Measurements from ENCODE around the gene KLHL3.
"Not testable (repeated sequence)": the region's sequence is repeated elsewhere in the genome, so short reads cannot be mapped to it uniquely, and the experiment has no call there.

Gene KLHL3, protein sequence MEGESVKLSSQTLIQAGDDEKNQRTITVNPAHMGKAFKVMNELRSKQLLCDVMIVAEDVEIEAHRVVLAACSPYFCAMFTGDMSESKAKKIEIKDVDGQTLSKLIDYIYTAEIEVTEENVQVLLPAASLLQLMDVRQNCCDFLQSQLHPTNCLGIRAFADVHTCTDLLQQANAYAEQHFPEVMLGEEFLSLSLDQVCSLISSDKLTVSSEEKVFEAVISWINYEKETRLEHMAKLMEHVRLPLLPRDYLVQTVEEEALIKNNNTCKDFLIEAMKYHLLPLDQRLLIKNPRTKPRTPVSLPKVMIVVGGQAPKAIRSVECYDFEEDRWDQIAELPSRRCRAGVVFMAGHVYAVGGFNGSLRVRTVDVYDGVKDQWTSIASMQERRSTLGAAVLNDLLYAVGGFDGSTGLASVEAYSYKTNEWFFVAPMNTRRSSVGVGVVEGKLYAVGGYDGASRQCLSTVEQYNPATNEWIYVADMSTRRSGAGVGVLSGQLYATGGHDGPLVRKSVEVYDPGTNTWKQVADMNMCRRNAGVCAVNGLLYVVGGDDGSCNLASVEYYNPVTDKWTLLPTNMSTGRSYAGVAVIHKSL

DNA sequence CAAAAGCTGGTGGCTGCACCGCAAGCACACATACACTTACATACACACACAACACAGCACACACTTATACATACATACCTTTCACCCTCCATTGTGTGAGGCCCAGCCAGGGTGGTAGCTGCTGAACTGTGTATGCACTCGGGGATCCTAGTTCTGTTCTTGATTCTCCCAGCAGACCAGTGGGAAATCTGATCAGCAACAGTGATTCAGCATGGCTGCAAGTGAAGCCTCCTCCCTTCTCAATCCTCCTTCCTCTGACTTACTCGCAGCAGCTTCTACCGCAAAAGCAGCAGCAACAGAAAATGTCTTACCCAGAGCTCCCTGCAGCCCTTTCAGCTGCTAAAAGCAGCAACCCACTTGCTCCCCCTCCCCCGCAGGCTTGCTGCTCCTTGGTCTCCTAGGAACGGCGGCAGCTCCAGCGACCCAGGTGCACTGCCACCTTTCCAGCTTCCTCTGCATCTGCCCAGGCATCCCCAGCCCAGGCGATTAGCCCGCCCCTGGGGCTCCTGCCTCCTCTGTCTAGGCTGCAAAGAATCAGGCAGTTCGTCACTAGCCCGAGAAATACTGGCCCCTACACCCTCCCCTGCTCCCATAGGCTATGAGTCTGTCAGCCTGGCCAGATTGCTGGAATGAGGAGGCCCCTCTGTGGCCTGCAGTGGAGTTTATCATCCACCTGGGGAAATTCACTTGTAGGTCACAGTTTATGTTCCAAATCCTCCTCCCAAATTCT is at the start of gene KLHL3:
Gene KLHL3, minus strand, starts transcription at position 535 of the 730 bp plus-strand sequence. Its CDS starts 443 bp downstream, at position 92.
- DNase-seq (ENCODE audit: low read depth, low spot score): peak; percentile 71

DNA sequence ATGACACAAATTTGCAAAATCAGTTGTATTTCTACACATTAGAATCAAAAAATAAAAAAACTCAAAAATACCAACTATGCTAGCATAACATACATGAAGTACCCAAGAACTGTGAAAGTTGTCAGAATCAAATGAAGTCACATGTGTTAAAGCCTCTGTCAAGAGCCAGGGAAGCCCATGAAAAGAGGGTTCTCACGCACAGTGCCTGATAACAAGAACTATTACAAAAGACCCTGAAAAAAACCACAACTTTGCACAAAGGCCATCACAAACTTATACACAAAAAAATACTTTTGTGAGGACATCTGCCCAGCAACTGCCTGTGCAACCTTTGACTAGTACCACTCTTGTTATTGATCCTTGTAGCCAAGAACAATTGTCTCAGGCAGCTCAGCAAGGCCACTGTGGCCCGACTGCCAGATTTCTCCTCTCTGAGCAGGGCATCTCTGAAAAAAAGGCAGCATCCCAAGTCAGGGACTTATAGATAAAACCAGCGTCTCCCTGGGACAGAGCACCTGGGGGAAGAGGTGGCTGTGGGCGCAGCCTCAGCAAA is 47.2 kb upstream of the KLHL3 start:
- DNase-seq (ENCODE audit: low read depth, low spot score): no peak

DNA sequence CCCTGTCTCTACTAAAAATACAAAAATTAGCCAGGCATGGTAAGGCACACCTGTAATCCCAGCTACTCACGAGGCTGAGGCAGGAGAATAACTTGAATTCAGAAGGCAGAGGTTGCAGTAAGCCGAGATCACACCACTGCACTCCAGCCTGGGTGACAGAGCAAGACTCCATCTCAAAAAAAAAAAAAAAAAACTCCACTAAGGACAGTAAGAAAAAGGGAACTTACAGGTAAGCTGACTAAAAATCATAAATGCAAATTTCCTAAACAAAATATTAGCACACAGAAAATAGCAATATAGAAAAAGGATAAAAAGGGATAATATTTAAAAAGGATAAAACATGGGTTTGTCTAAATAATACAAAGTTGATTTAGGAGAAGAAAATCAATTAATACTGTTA is 46.2 kb upstream of the KLHL3 start:
- DNase-seq (ENCODE audit: low read depth, low spot score): no peak

DNA sequence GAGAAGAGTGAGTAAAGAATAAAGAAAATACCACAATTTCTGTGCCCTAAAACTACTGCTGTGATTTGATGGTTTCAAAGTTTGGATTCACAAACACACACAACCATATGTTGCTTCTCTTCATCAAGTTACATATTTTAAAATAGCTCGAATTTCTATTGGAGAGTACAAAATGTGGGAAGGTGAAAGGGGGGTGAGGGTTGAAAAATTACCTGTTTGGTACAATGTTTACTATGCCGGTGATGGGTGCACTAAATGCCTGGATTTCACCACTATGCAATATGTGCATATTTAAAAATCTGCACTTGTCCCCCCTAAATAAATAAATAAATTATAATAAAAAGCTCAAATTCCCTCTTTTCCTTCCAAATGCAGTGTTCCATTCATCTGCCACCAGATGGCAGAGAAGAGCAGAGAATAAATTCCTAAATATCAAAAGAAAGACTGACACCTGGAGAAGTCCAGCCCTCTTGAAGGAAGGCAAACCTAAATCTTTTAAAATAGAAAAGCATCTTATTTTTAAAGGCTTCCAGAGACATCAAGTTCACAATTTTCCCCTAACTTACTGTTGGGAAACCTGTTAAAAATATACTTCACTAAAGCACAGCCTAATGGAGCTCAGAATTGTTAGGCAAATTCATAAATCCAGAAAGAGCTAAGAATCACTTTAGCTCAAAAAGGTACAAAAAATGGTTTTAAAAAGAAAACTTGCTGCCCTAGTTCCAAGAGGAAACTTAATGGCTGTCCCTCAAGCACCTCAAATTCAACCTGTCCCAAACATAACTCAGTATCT is 43.1 kb upstream of the KLHL3 start:
- peak; percentile 69 for DNase-seq (ENCODE audit: low read depth, low spot score)

DNA sequence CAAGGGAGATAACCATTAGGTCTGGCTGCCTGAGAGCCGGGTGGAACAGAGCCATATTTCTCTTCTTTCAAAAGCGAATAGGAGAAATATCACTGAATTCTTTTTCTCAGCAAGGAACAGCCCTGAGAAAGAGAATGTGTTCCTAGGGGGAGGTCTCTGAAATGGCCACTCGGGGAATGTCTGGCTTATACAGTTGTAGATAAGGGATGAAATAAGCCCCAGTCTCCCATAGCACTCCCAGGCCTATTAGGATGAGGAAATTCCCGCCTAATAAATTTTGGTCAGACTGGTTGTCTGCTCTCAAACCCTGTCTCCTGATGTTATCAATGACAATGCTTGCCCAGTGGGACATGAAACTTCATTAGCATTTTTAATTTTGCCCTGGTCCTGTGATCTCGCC is 32.0 kb upstream of the KLHL3 start:
- DNase-seq (ENCODE audit: low read depth, low spot score): not testable (repeated sequence)

DNA sequence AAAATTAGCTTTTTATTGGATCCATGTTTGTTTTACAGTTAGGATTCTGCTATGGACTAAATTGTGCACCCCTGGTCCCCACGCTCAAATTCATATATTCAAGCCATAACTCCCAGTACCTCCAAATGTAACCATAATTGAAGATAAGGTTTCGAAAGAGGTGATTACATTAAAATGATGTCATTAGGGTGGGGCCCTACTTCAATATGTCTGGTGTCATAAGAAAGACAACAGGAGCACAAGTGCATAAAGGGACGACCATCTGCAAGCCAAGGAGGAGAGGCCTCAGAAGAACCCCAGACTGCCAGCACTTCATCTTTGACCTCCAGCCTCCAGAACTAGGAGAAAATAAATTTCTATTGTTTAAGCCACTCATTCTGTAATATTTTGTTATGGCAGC is 25.7 kb upstream of the KLHL3 start:
- no peak for DNase-seq (ENCODE audit: low read depth, low spot score)

DNA sequence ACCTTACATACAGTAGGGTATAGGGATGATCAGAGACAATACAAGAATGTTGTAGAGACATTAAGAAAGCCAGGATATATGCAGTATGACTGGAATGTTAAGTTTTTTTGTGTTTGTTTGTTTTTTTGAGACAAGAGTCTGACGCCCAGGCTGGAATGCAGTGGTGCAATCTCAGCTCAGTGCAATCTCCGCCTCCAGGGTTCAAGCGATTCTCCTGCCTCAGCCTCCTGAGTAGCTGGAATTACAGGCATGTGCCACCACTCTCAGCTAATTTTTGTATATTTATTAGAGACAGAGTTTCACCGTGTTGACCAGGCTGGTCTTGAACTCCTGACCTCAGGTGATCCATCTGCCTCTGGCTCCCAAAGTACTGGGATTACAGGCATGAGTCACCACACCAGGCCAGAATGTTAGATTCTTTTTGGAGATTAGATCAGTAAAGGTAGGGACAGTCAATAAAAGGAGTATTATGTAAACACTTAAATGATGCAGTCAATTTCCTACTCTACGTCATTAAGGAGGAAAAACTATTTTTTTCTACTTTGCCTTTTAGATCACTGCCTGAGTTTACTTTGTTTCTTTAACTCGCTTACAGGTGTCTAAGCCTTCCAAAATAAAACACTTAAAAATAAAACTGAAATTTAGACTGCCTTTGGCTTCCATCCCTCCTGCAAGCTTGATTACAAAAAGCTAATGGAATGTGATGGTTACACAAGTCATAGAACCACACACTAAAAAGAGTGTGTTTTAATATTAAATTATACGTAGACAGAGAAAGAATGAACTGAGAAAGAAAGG is 25.0 kb upstream of the KLHL3 start:
- no peak for DNase-seq (ENCODE audit: low read depth, low spot score)

DNA sequence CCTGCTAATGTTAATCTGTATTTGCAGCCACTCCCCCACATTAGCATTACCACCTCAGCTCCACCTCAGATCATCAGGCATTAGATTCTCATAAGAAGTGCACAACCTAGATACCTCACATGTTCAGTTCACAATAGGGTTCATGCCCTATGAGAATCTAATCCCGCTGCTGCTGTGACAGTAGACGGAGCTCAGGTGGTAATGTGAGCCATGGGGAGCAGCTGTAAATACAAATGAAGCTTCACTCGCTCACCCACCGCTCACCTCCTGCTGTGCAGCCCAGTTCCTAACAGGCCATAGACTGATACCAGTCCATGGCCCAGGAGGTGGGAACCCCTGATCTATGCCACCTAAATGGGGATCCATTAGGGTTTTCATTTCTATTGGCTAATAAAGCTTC is 24.4 kb upstream of the KLHL3 start:
- no peak for DNase-seq (ENCODE audit: low read depth, low spot score)

DNA sequence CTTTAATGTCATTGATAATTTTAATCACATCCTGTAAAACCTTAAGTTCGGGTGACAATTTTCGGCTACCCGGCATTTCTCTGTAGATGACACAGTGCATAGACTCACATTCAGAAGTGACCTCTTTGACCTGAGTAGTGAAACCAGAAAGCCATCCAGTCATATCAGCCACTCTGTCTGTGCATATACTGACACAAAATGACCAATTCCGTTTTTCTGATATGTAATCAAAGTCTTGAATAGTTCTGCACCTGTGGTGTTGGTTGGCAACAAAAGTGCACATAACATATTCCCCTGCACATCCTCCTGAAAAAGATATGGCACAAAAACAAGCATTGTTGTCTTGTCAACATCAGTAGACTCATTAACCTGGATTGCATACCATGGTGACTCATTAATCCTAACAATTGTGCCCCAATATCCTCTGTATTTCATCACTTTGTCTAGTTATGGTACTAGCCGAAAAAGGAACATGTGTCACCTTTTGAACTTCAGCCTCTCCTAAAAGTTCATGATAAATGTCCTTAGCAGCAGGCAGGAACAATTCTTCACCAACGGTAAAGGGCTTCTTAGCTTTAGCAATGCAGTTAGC is 22.9 kb upstream of the KLHL3 start:
- no peak for DNase-seq (ENCODE audit: low read depth, low spot score)

DNA sequence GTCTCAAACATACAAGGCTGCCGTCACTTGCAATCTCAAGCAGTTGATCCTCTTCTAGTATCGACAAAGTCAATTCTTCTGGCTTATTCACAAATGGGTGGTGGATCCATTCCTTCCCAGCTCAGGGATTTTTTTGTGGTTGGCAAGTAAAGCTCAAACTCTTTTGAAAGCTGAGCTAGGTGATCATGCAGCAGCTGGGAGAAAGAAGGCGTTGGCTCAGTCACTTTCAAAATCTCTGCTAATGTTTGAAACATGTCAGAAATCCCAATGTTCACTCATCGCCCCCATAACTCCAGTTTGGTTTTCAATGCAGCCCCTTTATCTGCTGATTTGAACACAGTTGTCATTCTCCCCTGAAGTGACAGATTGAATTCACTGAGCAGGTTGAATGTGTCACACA is 22.2 kb upstream of the KLHL3 start:
- no peak for DNase-seq (ENCODE audit: low read depth, low spot score)

DNA sequence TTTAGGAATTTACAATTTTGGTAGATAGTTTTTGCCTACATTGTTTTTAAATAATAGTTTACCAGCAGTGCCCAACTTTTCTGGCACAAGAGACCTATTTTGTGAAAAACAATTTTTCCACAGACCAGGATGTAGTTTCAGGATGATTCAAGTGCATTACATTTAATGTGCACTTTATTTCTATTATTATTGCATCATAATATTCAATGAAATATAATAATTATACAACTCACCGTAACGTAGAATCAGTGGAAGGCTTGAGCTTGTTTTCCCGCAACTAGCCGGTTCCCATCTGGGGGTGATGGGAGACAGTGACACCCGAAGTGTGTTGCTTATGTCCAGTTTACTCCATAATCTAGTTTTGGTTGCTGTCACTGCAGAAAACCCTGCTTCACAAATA is 21.7 kb upstream of the KLHL3 start:
- DNase-seq (ENCODE audit: low read depth, low spot score): no peak

DNA sequence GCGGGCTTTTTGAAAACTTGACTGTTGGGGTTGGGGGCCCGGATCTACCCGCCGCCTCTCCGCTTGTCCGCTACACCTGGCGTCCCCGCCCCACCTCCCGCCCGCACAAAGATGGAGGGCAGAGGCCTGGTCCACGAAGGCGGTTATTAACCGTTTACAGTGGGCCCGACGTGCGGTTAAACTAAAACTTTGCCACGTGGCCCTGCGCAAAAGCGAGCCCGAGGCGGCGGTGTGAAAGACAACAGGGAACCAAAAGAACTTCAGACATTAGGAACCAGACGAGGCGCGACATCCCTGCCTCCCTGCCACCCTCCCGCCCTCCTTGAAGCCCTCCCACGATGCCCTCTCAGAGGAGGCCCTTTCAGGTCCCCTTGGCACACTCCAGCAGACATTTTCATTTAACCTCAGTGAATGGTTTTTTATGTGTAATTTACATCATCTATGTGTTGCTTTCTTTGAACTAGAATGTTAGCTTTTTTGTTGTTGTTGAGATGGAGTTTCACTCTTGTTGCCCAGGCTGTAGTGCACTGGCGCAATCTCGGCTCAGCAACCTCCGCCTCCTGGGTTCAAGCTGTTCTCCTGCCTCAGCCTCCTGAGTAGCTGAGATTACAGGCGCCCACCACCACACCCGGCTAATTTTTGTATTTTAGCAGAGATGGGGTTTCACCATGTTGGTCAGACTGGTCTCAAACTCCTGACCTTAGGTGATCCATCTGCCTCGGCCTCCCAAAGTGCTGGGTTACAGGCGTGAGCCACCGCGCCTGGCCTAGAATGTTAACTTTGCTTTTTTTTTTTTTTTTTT is 19.3 kb upstream of the KLHL3 start:
- no peak for DNase-seq (ENCODE audit: low read depth, low spot score)

DNA sequence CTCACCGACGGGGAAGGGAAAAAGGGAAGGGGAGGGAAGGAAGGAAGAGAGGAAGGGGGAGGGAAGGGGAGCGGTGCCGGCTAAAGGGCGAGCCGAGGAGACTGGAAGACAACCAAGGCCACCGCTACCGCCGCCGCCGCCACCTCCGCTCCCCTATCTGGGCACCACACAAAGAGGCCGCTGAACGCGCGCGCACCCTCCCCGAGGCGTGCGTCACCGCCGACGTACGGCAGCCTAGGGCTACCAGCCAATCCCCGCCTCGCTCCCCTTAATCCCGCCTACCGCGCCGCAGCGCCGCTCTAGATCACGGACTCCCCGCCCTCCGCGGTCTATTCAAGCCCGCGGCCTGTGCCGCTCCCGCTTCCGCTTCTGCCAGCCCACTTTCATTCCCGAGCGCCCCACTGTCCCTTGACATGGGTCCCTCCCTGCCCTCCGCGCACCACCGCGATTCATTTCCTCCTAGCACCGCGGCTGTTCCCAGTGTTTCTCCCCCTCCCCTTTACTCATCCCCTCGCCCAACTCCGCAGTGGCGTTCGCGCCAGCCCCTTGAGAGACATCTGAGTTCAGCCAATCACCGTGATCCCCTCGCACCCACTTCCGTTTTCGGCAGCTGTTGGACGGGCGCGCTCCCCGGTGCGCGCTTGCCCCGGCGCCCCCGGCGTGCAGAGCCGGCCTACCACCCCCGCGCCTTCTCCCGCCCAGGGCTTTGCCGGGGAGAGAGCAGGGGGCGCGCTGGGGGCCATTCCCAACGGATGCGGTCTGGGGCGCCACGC is 18.5 kb upstream of the KLHL3 start, which contains the start of gene HNRNPA0:
Gene HNRNPA0, minus strand, starts transcription at position 176 of the 773 bp plus-strand sequence. CDS start 297 bp downstream, outside the sequence.
- peak; percentile 99 for DNase-seq (ENCODE audit: low read depth, low spot score)

DNA sequence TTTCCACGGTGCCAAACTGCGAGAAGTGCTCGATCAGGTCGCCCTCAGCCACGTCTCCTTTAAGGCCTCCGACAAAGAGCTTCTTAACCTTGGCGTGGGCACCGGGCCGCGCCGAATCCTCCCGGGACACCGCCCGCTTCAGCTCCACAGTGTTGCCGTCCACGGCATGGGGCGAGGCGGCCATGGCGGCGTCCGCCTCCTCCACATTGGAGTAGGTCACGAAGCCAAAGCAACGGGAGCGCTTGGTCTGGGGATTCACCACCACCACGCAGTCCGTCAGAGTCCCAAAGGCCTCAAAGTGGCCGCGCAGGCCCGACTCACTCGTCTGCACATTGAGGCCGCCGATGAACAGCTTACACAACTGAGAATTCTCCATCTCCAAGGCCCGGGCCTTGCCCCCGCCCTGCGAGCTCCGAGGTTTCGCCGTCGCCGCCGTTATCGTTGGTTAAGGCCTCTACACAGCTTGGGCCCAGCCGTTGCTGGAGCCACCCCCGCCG is 17.9 kb upstream of the KLHL3 start:
- DNase-seq (ENCODE audit: low read depth, low spot score): no peak

DNA sequence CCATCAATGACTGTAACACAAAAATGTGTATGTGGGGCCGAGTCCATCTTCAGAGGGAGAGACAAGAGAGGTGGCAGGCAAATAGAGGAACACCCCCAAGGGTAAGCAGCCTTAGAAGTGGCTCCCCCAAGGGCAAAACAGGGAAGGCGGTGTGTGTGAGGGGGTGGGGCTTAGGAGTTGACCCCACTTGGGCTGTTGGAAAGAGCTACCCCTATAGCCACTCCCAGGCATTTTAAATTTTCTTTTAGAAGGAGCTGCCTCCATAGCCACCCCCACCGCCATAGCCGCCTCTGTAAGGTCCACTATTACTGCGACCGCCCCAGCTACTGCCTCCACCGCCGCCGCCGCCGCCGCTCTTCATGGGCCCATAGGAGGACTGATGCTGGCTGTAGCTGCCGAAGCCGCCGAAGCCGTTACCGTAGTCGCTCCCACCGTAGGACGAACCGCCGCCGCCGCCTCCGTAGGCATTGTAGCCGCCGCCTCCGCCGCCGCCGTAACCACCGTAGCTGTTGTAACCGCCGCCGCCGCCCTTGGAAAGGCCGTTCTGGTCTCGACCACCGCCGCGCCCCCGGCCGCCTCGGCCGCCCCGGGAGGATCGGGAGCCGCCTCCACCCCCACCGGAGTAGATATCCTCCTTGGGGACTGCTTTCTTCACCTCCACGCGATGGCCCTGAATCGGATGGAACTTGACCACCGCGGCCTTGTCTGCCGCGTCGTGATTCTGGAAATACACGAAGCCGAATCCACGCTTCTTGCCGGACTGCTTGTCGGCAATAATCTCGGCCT is 17.2 kb upstream of the KLHL3 start:
- peak; percentile 50 for DNase-seq (ENCODE audit: low read depth, low spot score)

DNA sequence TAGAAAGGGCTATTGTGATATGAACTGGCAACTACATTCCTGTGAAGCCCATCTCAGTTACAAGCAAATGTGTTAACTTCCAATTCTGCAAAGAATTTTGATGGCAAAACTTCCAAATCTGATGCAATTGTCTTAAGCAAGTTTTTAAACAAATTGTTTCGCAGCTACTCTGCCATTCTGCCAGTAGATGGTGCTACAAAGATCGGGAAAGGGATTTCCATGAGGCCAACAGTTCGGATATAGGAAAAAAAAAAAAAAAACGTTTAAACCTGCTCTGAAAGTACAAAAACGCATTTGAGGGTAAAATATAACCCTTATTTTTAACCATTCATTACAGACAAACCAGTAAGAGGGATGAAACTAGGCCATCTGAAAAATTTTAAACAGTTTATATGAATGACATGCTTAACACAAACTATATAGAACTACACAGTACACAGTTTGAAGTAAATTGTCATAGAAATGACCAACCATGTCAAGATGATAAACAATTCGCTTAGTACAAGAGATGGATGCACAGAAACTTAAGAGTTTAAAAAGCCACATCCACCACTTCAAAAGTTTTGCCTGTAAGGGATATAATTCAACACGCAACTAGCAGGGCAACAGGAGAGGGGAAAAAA is 16.1 kb upstream of the KLHL3 start:
- DNase-seq (ENCODE audit: low read depth, low spot score): peak; percentile 74

DNA sequence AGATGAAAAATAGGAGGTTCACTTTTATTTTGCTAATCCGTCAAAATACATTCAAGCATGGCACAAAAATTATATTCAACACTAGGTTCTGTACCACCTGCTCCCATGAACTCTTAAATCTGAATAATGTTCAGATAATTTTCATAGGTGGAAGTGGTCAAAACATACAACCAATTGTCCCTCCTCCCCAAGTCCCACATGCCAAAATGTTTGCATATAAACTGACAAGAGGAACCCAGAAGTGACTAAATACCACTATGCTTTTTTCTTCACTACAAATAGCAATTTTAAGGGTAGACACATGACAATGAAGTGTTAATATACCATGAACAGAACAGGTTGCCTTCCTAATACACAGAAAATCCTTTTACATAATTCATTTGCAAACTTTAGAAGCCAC is 14.5 kb upstream of the KLHL3 start:
- DNase-seq (ENCODE audit: low read depth, low spot score): no peak

All from astrocyte of the hippocampus (primary cell).